ENCODE measurements around the gene MSH6.
"Not testable (repeated sequence)": the region's sequence is repeated elsewhere in the genome, so short reads cannot be mapped to it uniquely, and the experiment has no call there.

MSH6 gene

GRCh38 chr2:47844162-47844561 is 61.2 kb downstream of the MSH6 start:
- no peak overlapping the region for H3K4me3 ChIP-seq (ENCODE audit: control insufficient read depth, low read depth, low read length)
- no peak for DNase-seq (ENCODE audit: low read depth)
- no peak for TF ChIP-seq CTCF (IDR thresholded peaks at IDR 0.05; ENCODE audit: control insufficient read depth, insufficient read depth, low read depth, low read length, missing control alignments)

GRCh38 chr2:47849368-47849767 is 66.4 kb downstream of the MSH6 start:
- no peak overlapping the region for H3K4me3 ChIP-seq (ENCODE audit: control insufficient read depth, low read depth, low read length)
- TF ChIP-seq CTCF (IDR thresholded peaks at IDR 0.05; ENCODE audit: control insufficient read depth, insufficient read depth, low read depth, low read length, missing control alignments), result no peak
- no peak for DNase-seq (ENCODE audit: low read depth)

GRCh38 chr2:47850198-47850597 is 67.3 kb downstream of the MSH6 start:
- no peak overlapping the region for H3K4me3 ChIP-seq (ENCODE audit: control insufficient read depth, low read depth, low read length)
- no peak for TF ChIP-seq CTCF (IDR thresholded peaks at IDR 0.05; ENCODE audit: control insufficient read depth, insufficient read depth, low read depth, low read length, missing control alignments)
- DNase-seq (ENCODE audit: low read depth), result no peak

- not testable (repeated sequence) for H3K4me3 ChIP-seq (ENCODE audit: control insufficient read depth, low read depth, low read length); DNase-seq (ENCODE audit: low read depth)
Observed at GRCh38 chr2:47853067-47853777, 70.3 kb downstream of the MSH6 start.
